Right lobe of liver (tissue), 4 donors: ENCODE measurements around the gene LIPG.

Experiments
- CTCF ChIP-seq, 4 donors: fragments of 200-600 bp in 3 of 4; fragments of 450-650 bp in 1 of 4; IDR thresholded peaks; one replicate each; pipeline versions ENCODE4 v1.5.1 to v1.8.0; 2016 to 2022; ENCODE audit warnings: antibody characterized with exemption in 4 of 4, mild to moderate bottlenecking in 2 of 4
- POLR2A ChIP-seq: fragments of 450-650 bp; IDR thresholded peaks from one replicate; pipeline ENCODE4 v1.6.1; 2017; ENCODE audit warnings: antibody characterized with exemption, mild to moderate bottlenecking
- donor health status: DM: no; HTN: no; CAD: no.
- donor health status: DM: no; HTN: no; CAD: no.
- donor health status: DM: no; HTN: yes; CAD: no.

GRCh38 chr18:49566985-49567384 lies 5.1 kb downstream of the LIPG start:
- TF ChIP-seq CTCF (IDR thresholded peaks at IDR 0.05): no peak
- TF ChIP-seq POLR2A: no peak
